AG08396 (cell line): Measurements from ENCODE around the gene TCIRG1.
"Not testable (repeated sequence)": the region's sequence is repeated elsewhere in the genome, so short reads cannot be mapped to it uniquely, and the experiment has no call there.

Experiments
- DNase-seq: peaks from one replicate; pipeline ENCODE4 v3.0.0; 2012; ENCODE audit warnings: low spot score, mixed read lengths

TCIRG1 gene

GRCh38 chr11:68038718-68039525 is at the start of gene TCIRG1:
Gene TCIRG1, plus strand, starts transcription at chr11:68039025. Its CDS starts 2,247 bp downstream, at chr11:68041272.
- peak; percentile 95 for DNase-seq

GRCh38 chr11:67990546-67991346 is 48.1 kb upstream of the TCIRG1 start:
- DNase-seq, result not testable (repeated sequence)

GRCh38 chr11:67991347-67992121 is 47.3 kb upstream of the TCIRG1 start:
- not testable (repeated sequence) for DNase-seq

GRCh38 chr11:67993821-67994220 is 45.0 kb upstream of the TCIRG1 start:
- DNase-seq, result not testable (repeated sequence)

- DNase-seq, result not testable (repeated sequence)
Observed at GRCh38 chr11:67994387-67994786, 44.4 kb upstream of the TCIRG1 start.

- not testable (repeated sequence) for DNase-seq
Observed at GRCh38 chr11:67995129-67995528, 43.7 kb upstream of the TCIRG1 start.

GRCh38 chr11:67995579-67995978 is 43.2 kb upstream of the TCIRG1 start:
- not testable (repeated sequence) for DNase-seq

- DNase-seq, result no peak
Observed at GRCh38 chr11:67996051-67996450, 42.8 kb upstream of the TCIRG1 start.

- DNase-seq, result peak; percentile 53
Observed at GRCh38 chr11:67996622-67997474, 42.0 kb upstream of the TCIRG1 start.

GRCh38 chr11:67997475-67997921 is 41.3 kb upstream of the TCIRG1 start:
- DNase-seq, result no peak

GRCh38 chr11:67998150-67999045 is 40.4 kb upstream of the TCIRG1 start:
- DNase-seq, result no peak

GRCh38 chr11:67999201-67999629 is 39.6 kb upstream of the TCIRG1 start:
- DNase-seq, result no peak

- DNase-seq, result no peak
Observed at GRCh38 chr11:67999704-68000103, 39.1 kb upstream of the TCIRG1 start.

- no peak for DNase-seq
Observed at GRCh38 chr11:68002575-68002937, 36.3 kb upstream of the TCIRG1 start.

- peak; percentile 36 for DNase-seq
Observed at GRCh38 chr11:68002938-68003845, 35.6 kb upstream of the TCIRG1 start.

GRCh38 chr11:68003846-68004550 is 34.8 kb upstream of the TCIRG1 start, which contains the start of gene UNC93B1:
Gene UNC93B1, minus strand, starts transcription at chr11:68004097. Its CDS starts 54 bp downstream, at chr11:68004043.
- DNase-seq, result peak; percentile 92

- no peak for DNase-seq
Observed at GRCh38 chr11:68004551-68005335, 34.1 kb upstream of the TCIRG1 start.
